Measurements from ENCODE around the gene PNMA6E.

PNMA6E gene

DNA sequence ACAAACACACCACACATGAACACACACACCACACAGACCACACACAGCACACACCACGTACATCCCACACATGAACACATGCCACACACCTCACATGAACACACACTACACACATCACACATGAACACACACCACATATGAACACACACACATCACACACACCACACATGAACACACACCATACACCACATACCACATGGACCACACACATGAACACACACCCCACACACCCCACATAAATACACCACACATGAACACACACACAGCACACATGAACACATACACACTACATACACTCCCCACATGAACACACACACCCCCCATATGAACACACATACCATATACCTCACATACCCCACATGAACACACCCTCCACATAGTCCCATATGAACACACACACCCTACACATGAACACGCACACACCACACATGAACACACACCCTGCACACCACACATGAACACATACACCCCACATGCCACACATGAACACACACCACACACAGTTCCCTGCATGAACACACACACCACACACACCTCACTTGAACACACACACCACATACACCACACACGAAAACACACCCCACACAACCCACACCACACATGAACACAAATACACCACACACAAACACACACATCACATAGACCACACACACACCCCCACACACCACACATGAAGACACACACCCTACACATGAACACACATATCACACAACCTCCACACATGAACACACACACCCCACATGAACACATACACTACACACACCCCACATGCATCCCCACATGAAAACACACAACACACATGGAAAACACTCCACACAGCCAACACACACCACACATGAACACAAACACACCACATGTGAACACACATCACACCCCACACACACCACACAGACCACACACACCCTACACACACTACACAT is 18.3 kb downstream of the PNMA6E start:
- no peak for DNase-seq

DNA sequence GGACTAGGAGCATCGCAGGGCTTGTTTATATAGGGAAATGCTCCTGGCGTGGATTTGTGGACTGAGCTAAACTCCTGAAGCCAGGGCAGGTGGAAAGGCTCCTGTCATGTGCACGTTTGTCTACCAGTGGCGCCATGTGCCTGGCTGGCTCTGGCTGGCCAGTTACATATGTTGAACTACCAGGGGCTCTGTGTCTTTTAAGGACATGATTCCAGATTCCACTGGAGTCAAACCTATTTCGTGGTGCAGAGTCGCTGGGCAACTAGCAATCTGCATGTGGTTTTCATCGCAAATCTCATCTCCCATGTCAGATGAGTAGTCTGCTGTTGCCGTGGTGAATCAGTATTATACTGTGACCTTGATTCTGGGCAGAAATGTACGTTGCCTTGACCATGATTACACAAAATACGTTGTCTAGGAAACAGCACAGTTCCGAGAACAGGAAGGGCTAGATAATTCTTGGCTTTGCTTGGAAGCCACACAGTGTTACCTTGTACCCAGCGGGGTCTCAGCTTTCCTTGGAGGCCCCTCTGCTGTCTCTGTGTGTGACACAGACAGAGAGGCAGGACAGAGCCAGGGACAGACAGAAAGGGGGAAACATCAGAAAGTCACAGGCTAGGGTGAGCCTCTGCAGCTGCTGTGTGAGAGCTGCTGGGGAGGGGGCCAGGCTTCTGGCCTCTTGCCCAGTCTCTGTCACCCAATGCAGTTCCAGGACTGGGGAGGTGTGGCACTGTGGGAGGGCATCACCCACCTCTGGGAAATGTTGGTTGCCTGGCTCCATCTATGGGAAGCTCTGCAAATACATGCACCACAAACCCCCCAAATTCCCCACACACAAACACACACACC is 19.2 kb downstream of the PNMA6E start:
- DNase-seq, result peak; percentile 28

- no peak for DNase-seq
These were observed 20.5 kb downstream of the PNMA6E start for GRCh38 chrX:153380691-153381090.

GRCh38 chrX:153379971-153380581 is 21.1 kb downstream of the PNMA6E start:
- DNase-seq, result peak; percentile 36

GRCh38 chrX:153379508-153379907 is 21.6 kb downstream of the PNMA6E start:
- no peak for DNase-seq

DNA sequence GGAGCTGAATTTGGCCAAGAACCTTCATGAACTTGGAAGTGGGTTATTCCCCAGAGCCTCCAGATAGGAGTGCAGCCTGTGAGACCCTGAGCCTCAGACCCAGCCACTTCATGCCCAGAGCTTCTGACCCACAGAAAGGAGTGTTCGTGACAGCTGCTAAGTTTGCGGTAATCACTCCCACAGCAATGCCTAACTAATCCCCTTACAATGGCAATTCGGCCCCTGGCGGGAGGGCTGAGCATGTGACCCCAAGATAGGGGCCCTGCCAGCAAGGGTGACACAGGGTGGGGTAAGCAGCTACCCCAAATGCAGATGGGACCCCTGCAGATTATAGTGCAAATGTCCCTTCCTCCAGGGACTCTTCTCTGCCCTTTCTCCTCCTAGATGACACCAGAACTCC is 22.5 kb downstream of the PNMA6E start:
- no peak for DNase-seq

DNA sequence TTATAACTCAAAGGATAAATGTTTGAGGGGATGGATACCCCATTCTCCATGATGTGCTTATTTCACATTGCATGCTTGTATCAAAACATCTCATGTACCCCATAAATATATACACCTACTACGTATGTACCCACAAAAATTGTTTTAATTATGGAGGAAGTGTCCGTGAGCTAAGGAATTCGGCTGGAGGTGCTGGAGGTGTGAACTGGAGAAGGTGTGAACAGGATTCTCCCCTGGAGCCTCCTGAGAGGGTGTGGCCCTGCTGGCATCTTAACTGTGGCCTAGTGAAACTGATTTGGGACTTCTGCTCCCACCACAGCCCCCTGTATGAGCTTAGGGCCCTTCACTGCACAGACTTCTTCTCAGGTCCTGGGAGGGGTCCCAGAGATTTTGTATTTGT is 23.4 kb downstream of the PNMA6E start:
- no peak for DNase-seq

- no peak for DNase-seq
These were observed 25.6 kb downstream of the PNMA6E start for GRCh38 chrX:153375571-153375970.

DNA sequence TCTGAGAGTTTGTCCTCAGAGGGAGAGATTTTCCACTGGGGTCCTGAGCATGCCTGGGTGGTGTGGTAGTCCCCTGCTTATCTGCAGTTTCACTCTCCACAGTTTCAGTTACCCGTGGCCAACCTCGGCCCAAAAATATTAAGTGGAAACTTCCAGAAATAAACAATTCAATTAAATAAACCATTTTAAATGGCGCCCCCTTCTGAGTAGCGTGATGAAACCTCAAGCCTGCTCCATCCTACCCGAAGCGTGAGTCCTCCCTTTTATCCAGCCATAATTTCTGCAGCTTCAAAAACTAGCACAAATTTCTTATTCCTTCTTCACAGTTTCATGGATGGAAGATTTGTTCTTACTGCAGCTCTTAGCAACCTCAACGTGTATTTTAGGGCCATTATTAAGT is 26.7 kb downstream of the PNMA6E start:
- no peak for DNase-seq

DNA sequence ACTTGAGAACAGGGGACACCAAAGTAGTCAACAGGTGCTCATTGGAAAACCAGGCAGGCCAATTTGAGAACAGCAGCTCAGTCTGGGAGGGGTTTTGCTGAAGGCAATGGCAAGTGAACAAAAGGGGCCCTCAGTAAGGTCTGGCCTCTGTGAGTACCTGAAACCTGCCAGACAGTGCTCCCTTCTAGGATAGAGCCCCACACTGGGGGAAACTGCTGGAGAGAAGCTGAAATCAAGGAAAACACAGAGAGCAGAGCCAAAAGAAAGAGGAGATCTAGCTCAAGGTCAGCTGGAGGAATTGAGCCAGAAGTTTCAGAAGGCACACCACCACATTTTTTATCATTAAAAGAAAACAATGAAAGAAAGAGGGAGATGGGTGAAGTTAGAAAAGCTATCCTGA is 28.2 kb downstream of the PNMA6E start:
- DNase-seq, result no peak

DNA sequence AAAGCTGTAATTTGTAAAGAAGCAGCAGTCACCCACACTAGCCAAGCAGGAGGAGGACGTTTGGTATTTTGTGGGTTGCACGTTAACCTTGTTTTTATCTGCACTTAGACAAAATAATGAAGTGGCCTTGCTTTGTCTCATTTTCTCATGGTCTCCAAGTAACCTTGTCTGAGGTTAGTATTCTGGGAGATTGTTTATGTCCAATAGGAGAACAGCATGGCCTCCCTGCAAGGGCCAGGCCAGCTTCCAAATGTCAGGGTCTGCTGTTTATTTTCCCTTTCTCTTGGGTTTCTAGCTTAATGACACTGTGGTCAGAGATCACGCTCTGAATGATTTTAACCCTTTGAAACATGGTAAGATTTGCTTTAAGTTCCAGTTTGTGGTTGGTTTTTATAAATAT is 29.9 kb downstream of the PNMA6E start:
- no peak for DNase-seq

DNA sequence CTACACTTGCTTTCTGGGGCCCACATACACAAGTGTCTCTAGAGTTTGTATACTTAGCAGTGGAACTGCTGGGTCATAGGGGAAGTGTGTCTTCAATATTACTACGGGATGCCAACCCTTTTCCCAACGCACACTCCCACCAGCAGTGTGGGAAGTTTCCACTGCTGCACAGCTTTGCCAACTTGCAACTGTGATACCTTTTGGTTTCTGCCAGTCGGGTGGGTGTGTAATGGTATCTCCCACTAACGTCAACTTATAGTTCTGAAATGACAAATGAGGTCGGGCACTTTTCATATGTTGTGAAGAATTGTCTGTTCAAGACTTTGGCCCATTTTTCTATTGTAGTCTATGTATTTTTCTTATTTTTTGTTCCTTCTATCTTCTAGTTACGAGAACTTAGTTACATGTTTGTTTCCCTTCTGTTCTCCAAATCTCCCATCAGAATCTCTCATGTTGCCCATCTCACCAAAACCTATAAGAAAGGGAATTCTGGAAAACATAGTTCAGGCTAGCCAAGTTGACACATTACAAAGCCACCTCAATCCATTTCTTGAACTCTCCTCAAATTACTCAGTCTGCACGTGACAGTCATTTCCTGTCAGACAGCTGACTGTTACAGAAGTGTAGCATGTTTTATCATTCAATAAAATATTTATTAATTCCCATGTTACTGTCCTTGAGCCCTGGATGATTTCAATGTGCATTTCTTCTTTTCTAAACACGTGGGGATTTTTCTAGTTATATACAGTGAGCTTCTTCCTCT is 30.7 kb downstream of the PNMA6E start:
- DNase-seq, result no peak

DNA sequence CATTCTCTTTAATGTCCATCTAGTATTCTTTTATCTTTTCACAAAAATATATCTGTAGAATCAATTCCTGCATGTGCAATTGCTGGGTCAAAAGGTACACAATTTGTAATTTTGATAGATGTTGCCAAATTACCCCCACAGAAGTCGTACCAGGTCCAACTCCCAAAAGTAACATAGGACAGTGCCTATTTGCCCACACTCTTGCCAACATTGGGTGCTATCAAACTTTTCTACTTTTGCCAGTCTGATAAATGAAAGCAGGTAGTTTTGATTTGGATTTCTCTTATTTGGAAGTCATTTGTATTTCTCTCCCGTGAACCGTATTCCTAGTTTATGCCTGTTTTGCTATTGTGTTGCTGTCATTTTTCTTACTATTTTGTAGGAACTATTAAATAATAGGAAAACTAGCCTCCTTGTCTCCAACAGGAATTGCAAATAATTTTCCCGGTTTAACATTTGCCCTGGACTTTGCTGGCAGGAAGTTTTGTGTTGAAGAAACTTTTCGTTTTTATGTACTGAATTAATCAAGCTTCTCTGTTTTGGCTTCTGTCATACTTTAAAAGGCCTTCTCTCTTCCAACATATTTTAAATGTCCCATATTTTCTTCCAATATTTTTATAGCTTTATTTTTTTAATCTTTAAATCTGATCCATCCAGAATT is 34.1 kb downstream of the PNMA6E start:
- no peak for DNase-seq

- DNase-seq, result no peak
These were observed 35.0 kb downstream of the PNMA6E start for GRCh38 chrX:153366119-153366518.

- no peak for DNase-seq
These were observed 35.5 kb downstream of the PNMA6E start for GRCh38 chrX:153365670-153366069.

GRCh38 chrX:153361781-153362397 is 39.3 kb downstream of the PNMA6E start:
- no peak for DNase-seq

GRCh38 chrX:153357877-153358276 is 43.3 kb downstream of the PNMA6E start:
- DNase-seq, result no peak

DNA sequence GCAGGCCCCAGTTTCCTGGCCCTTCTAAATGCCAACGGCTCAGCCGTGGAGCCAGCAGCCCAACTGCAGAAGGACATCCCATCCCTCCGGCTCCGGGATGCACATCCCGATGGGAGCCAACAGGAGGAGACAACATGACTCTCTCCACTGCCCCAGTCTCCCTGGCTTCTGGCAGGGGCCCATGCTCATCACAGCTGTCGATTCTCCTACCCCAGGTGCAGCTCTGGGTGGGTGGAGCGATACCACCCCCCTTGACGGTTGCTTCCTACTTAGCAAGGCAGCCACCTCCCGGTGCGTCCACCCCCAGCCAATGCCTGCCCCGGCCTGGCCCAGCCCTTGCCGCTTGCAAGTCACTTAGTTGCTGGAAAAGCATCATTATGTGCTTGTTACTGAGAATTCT is 47.7 kb downstream of the PNMA6E start:
- no peak for DNase-seq

DNA sequence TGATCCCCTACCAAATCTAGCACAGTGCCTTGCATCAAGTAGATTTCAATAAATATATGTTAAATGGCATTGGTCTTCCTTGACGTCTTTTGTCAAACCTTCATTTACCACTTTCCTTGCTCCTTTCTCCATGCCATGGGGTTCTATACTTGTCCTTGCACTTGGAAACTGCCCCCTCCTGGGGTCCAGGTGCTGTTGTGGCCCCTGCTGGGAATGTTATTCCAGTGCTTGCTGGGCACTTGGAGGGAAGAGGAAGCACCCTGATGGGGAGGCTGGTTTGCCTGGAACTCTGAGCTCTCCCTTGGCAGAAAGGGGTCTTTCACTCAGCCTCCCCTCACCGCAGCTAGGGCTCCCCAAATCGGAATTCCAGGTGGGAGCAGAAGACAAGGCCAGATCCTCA is 48.3 kb downstream of the PNMA6E start:
- DNase-seq, result no peak

DNA sequence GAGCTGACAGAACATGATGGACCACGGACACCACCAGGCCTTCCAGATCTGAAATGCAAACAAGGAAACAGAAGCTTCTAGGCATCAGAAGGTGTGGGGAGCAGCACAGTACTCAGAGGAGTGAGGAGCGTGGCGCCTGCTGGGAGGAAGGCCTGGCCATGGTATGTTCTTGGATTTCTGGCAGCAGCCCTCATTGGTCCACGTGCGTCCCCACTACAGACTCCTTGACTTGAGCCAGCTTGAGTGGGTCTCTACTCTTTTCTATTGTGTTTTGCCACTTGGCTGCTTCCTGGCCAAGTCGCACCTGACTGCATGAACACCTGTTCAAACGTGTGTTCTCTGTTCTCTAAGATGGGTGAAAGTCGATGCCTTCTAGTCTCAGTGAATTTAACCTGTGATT is 49.2 kb downstream of the PNMA6E start:
- peak; percentile 78 for DNase-seq

DNA sequence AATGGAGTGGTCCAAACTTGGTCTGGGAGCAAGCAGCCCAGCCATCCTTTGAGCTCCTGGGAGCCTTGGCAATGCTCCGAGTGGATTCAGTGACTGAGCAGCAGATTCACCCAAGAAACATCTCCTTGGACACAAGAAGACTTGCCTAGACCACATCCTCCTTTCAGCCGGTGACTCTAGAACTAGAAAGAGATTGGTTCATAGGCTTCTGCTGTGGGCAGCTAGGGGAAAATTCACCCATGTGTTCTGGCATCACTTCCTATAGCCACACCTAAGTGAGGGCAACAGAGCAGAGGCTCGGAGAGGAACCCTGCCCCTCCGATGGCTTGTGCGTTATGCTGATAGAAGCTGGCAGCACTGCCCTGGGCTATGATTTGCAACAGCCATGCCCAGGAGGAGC is 51.2 kb downstream of the PNMA6E start:
- no peak for DNase-seq

GRCh38 chrX:153348421-153348820 is 52.7 kb downstream of the PNMA6E start:
- no peak for DNase-seq
